Amygdala (tissue), 56 donors: Measurements from ENCODE around the gene LRP5.
A peak's percentile ranks its signal among the peaks of the same experiment; 100 is the strongest.
"Not testable (repeated sequence)": the region's sequence is repeated elsewhere in the genome, so short reads cannot be mapped to it uniquely, and the experiment has no call there.

Source experiments
- DNase-seq, 56 donors: peaks; one replicate each; lab custom pipeline; 2025; lab: John Stamatoyannopoulos, UW

LRP5 gene

DNA sequence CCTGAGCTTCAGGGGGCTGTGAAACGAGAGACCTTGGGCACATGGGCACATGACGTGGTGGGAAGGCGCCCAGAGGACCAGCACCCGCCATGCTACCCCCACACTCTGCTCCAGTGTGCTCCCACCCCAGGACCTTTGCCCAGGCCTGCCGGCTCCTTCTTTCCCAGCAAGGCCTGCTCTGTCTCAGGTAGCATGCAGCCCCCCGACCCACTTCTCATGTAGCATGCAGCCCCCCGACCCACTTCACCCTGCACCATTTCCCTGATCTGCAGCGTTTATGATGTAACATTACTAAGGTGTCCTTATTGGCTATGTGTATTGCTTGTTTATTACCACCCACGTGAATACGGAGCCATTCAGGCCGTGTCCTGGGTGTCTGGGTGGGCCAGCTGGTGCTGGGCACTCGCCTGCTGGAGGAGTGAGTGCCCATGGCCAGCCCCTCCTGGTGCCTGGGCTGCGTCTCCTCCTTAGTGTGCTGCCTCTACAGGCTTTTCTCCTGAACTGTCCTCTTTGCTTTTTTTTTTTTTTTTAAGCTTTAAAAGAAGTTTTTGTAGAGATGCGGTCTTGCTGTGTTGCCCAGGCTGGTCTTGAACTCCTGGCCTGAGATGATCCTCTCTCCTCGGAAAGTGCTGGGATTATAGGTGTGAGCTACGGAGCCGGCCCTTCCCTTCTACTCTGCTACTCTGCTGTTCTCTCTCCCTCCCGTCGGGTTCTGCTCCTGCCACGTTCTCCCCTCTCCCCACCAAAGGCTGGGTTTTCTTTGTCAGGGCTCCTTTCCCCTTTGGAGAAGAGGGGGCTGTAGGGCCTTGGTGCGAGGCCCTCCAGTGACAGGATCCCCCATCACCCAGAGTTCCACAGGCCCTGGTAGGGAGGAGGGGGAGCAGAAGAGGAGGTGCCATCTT, 29.4 kb downstream of the LRP5 start:
- no peak for DNase-seq

- DNase-seq, result no peak
Measured at GRCh38 chr11:68342459-68343158, 30.2 kb downstream of the LRP5 start.

- DNase-seq, result no peak
Measured at GRCh38 chr11:68343761-68344256, 31.4 kb downstream of the LRP5 start.

DNA sequence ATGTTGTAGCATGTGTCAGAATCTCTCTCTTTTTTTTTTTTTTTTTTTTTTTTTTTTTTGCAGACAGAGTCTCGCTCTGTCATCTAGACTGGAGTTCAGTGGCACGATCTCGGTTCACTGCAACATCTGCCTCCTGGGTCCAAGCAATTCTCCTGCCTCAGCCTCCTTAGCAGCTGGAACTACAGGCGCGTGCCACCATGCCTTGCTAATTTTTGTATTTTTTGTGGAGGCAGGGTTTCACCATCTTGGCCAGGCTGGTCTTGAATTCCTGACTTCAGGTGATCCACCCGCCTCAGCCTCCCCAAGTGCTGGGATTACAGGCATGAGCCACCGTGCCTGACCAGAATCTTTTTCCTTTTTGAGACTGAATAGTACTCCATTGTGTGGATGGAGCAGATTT, 32.4 kb downstream of the LRP5 start:
- not testable (repeated sequence) for DNase-seq

GRCh38 chr11:68345776-68346461, 33.5 kb downstream of the LRP5 start:
- no peak for DNase-seq

GRCh38 chr11:68346462-68346790, 34.0 kb downstream of the LRP5 start:
- no peak for DNase-seq

GRCh38 chr11:68347345-68347744, 35.0 kb downstream of the LRP5 start:
- no peak for DNase-seq

DNA sequence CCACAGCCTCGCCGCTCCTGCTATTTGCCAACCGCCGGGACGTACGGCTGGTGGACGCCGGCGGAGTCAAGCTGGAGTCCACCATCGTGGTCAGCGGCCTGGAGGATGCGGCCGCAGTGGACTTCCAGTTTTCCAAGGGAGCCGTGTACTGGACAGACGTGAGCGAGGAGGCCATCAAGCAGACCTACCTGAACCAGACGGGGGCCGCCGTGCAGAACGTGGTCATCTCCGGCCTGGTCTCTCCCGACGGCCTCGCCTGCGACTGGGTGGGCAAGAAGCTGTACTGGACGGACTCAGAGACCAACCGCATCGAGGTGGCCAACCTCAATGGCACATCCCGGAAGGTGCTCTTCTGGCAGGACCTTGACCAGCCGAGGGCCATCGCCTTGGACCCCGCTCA, 35.5 kb downstream of the LRP5 start:
- no peak for DNase-seq

- DNase-seq, result no peak
Measured at GRCh38 chr11:68349461-68350249, 37.3 kb downstream of the LRP5 start.

DNA sequence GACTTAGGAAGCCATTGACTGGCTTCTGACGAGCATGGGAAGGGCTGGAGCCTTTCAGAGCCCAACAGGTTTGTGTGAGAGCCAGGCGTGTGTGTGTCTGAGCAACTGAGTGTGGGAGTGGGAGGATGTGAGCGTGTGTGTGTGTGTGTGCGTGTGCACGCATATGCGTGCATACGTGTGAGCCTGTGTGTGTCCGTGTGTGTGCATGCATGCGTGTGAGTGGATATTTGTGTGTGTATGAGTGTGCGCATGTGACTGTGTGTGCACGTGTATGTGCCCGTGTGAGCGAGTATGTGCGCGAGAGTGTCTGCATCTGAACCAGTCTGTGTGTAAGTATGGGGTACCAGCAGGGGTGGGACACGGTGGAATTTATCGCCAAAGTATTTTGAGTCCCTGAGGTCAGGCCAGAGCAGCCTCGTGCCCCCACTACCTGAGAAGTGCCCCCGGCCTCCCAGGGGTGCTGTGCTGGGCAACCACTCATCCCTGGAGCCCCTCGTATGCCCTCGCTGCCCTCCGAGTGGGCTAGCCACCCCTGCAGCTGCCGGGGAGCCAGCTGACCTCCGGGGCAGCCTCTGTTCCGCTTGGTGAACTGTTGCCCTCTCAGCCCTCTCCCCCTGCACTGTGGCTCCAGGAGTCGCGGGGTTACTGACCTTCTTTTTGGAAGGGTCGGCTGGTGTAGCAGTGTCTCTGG, 38.5 kb downstream of the LRP5 start:
- no peak for DNase-seq

GRCh38 chr11:68351450-68352275, 39.3 kb downstream of the LRP5 start:
- no peak for DNase-seq

DNA sequence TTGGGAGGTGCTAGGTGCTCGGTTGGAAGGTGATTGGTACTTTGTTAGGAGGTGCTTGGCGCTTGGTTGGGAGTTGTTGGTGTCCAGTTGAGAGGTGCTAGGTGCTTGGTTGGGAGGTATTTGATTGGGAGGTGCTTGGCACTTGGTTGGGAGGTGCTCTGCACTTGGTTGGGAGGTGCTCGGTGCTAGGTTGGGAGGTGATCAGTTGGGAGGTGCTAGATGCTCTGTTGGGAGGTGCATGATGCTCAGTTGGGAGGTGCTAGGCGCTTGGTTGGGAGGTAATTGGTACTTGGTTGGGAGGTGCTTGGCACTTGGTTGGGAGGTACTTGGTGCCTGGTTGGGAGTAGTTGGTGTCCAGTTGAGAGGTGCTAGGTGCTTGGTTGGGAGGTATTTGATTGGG, 40.2 kb downstream of the LRP5 start:
- no peak for DNase-seq

DNA sequence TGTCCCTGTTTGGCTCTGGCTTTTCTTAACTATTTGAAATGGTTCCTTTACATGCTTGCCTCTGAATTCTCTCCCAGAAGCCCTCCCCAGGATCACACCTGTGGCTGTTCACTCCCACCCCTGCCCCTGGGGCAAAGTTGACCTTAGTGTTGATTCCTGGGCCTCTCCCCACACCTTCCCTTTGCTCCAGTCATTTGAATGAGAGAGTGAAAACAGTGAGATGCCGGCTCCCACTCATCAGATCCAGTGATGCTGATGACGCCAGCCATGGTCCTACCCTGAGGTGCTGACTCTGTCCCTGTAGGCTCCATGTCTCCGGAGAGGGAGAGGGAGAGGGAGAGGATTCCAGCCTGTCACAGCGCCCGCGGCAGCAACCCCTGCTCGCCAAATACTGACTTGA, 40.7 kb downstream of the LRP5 start:
- no peak for DNase-seq

GRCh38 chr11:68353669-68354068, 41.3 kb downstream of the LRP5 start:
- no peak for DNase-seq

DNA sequence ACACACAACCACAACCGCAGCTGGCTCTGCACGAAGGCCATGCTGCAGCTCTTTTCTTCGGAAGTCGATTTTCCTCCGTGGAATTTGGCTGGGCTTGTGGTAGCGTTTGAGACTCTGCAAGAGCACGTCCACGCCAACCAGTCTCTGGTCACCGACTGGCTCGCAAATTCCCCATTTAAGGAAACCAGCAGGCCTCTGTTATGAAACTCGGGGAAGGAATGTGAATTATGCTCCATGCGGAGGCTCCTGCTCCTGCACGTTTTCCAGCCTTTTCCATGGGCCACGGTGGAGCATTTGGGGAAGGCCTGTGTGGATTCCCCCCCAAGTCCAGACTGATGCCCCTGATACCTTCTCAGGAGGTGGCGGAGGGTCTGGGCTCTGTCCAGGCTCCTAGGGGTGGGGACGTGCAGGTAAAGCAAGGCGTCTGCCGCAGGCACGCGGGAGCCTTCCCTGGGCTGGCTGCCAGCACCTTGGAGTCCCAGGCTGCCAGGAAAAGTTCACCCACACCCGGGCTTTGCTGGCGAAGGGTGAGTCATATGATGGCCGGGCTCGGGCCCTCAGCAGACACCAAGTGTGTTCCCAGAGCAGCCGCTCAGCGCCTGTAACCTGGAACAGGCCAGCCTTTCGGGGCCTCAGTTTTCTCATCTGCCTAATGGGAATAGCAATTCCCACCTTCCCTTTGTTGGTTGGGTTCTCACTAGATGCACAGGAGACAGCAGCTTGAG, 41.9 kb downstream of the LRP5 start:
- DNase-seq, result peak in 6 of 56 donors; percentile 6 to 35 (median 20)

DNA sequence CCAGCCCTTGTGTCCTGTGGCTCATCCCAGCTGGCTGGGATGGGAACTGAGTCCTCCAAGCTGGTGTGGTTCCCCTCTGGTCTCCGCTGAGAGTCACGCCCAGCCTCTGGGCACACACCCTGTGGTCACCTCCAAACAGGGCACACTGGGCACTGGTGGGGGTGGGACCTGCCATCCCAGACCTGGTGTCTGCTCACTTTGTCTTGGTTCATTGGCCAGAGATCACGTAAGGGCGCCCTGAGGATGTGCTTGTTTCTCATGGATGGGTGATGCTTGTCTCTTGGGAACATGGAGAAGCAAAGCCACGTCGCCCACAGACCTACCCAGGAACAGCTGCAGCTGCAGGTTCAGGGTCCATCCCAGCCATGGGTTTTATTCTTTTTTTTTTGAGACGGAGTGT, 43.1 kb downstream of the LRP5 start:
- DNase-seq, result no peak

DNA sequence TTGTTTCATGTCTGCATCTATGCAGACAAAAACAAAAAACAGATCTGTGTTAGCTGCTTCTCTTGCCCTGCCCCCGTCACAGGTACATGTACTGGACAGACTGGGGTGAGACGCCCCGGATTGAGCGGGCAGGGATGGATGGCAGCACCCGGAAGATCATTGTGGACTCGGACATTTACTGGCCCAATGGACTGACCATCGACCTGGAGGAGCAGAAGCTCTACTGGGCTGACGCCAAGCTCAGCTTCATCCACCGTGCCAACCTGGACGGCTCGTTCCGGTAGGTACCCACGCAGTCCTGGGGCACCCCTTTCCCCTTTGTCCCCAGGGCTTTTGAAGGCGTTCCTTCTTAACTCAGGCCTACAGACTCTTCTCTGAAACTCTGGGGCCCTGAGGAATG, 45.2 kb downstream of the LRP5 start:
- no peak for DNase-seq

GRCh38 chr11:68358416-68358815, 46.0 kb downstream of the LRP5 start:
- DNase-seq, result no peak
